SKM-1 treated with dmso at 0.1 percent for 144 hours (cell line): ENCODE measurements around the gene EVI5.
"Not testable (repeated sequence)": the region's sequence is repeated elsewhere in the genome, so short reads cannot be mapped to it uniquely, and the experiment has no call there.

Source experiments
- DNase-seq: peaks from one replicate; lab custom pipeline; 2025; ENCODE audit not compliant: unreplicated experiment; lab: John Stamatoyannopoulos, UW

EVI5 gene

DNA sequence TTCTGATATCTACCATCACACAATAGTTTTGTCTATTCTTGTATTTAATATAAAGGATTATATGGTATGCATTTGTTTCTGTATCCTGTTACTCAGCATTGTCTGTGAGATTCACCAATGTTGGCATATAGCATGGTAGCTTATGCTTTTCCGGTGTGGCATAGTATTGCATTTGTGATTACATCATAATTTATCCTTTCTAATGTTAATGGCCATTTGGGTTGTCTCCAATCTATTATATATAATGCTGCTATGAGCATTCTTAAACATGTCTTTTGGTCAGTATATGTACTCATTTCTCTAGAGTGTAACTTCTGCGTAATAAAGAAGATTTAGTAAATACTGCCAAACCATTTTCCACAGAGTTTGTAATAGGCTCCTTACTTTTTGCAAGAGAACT lies 257.2 kb downstream of the EVI5 start:
- no peak for DNase-seq

DNA sequence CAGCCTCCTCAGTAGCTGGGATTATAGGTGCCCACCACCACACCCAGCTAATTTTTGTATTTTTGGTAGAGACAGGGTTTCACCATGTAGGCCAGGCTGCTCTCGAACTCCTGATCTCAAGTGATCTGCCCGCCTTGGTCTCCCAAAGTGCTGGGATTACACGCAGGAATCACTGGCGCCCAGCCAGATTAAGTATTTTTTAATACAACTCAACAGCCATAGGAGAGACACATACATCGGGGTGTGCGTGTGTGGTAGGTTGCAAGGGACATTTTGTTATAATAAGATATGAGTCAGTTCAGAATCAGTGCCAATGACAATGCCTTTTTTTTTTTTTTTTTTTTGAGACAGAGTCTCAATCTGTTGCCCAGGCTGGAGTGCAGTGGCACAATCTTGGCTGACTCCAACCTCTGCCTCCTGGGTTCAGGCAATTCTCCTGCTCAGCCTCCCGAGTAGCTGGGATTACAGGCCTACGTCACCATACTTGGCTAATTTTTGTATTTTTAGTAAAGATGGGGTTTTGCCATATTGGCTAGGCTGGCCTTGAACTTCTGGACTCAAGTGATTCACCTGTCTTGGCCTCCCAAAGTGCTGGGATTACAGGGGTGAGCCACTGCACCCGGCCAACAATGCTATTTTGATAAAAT lies 259.8 kb downstream of the EVI5 start:
- DNase-seq: not testable (repeated sequence)

DNA sequence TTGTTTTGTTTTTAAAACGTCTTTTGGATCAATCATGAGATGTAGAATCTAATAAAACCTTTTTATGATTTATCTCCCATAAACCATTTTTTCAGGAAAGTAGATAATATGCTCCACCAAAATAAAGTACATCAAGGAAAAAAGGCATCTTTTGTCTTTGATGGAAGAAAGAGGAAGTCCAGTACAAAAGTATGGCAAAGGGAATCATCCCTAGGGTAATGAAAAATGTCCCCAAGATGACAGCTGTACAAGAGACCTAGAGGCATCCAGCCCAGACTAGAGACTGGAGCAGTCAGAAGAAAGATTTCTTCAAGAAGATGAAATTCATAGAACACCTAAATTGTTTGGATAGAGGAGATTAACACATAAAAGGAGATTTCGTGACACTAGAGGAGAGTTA lies 265.9 kb downstream of the EVI5 start:
- no peak for DNase-seq

DNA sequence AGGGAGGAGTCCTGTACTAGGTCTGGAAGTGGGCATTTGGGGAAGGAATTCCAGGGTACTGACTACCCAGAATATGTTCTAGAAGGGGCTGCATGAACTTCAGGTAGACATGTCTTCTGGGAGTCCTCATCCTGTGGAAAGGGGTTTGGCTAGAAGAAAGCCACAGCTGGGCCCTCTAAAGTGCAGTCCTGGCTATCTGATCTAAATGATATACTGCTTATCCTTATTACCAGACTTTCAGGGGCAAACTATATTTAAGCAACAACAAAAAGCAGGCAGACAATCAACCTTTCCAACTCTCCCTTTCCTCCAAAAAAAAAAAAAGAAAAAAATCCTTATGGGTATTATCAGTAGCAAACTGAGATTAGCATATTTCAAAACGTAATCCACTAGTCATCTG lies 268.3 kb downstream of the EVI5 start:
- DNase-seq: no peak

DNA sequence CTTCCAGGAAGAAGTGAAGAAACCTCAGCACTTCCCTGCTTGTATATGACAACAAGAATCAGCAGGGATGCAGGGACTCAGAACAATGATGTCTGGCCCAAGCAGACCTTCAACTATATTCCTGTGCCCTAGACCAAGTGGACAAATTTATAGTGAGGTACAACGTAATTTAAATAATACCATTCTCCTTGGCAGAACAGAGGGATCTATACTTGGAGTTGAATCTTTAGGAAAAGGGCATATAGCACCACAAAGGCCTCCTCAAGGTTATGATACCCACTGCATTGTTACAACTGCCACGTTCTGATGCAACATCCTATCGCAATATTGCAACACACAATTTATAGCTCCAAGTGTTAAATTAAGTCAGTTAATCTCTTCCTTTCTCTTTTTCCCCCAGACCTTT lies 269.1 kb downstream of the EVI5 start:
- peak; percentile 8 for DNase-seq

DNA sequence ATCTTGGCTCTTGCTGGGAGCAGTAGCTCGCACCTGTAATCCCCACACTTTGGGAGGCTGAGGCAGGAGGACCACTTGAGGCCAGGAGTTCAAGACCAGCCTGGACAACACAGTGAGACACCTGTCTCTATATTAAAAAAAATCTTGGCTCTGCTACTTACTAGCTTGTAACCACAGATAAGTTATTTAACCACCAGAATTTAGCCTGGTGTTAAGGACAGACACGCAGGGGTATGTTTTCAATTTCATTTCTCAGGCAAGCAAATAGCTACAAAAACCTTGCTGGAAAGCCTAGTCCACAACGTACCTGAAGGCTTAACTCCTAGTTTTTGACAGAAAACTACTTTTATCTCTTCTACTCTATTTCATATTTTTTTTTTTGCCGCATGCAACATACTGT lies 273.4 kb downstream of the EVI5 start:
- no peak for DNase-seq

DNA sequence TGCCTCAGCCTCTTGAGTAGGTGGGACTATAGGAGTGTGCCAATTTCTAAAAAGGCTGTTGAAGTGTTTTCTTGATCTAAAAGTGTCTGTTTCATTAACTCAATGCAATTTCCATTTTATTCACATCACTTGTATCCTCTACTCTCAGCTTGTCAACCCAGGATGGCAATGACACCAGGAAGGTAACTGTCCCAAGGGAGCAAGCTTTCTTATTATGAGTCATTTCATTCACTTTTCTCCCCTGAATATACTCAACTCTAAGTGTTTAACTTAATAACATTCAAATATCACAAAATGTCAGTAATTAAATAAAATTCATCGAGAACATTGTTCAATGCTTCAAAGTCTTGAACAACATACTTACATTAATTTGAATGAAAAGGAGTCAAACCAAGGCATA lies 275.3 kb downstream of the EVI5 start:
- DNase-seq: no peak

DNA sequence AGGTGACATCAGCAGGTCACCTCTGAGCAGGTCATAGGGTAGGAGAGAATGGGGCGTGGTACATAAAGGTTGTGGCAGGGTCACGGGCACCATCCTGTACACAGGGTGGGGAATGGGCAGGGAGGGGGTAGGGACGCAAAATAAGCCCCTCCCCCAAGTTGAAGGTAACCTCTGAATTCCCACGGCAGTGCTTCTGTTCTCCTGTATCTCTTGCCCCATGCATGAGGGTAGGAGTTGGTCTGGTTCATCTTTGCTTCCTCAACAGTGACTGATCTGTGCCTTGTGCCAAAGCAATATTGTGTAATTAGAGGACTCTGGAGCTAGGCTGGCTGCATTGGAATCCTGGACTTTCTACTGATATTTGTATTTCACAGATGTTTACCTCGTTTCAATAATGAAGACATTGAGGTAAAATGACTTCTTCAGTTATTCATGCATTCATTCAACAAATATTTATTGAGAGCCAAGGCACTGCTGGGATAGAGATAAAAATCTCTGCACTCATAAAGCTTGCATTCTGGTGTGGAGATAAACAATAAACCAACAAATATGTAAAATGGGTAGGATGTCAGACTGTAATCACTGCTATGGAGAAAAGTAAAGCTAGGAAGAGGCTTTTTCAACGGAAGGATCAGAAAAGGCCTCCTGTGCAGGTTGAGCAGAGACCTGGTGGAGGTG lies 279.8 kb downstream of the EVI5 start:
- DNase-seq: no peak

DNA sequence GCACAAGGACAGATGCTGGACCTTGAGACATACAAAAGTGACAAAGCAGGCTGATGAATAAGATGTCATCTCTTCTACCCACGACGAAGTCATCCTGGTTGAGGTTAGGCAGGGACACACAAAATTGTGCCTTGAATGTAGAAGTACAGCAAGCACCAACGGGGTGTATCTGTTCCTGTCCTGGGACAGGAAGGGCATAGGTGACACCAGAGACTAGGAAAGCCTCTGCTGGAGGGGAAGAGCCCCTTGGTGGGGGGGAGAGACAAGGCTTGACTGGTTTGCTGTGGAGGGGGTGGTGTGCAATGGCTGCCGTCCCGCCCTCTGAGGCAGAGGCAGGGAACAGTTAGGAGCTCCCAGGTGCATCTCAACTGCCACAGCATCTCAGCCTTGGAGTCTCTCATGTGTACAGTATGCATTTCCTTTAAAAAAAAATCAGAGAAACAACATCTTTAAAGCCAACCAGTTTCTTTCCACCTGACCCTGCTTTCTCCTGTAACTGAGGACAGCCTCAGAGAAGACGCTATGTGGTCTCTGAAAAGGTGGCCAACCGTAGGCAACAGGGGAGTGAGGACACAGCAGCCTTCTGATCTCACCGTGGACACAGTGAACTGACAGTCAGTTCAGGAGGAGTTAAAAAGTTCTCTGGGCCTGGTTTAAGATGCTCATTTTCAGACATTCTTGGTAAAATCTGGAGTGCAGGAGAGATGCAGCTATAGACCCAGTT lies 280.5 kb downstream of the EVI5 start:
- no peak for DNase-seq

DNA sequence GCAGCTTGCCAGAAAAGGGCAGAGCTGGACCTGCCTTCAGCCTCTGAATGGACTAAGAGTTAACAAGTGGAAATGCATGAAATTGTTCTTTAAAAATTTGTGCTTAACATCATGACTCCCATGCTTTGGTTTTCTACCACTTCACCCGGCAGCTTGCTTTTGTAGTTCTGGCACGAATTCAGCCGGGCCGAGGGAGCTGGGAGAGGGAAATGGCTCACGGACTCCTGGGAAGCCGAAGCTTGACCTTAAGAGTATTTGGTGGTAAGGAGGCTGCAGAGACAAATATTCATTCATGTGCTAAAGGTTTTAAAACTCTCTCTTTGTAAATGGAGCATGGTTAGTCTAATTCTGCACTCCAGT lies 281.0 kb downstream of the EVI5 start:
- no peak for DNase-seq

DNA sequence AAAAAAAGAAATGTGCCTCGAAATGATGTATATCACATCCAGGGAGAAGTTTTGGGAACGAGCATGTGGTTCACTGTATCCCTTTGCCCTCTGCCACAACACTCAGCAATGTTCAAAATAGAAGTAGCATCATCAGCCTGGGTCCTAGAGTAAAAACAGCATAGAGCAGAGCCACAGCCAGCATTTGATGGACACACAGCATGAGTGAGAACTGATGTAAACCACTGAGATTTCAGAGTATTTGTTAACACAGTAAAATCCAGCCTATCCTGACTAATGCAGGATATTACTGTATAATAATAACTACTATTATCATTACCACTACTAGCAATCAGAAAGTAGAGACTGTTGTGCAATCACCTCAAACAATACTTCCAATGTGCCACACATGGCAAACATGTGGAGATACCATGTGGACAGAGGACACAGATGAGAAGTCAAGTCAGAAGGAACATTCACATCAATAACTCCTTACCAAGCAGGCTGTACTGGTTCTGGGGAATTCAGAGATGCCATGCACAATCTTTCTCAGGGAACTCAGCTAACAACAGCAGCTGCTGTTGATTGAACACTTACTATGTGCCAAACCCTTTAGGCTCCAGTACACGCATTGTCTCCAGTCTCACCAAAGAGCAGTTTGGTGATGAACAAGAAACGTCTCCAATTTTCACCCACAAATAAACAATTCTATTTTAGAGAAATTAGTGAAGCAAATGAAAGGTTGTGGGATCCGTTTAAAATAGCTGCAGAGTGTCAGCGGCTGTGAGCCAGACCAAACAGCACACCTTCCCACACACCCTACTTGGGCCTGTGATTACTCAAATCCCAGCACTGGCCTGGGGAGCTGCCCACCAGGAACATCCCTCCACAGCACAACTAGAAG lies 281.6 kb downstream of the EVI5 start:
- no peak for DNase-seq

DNA sequence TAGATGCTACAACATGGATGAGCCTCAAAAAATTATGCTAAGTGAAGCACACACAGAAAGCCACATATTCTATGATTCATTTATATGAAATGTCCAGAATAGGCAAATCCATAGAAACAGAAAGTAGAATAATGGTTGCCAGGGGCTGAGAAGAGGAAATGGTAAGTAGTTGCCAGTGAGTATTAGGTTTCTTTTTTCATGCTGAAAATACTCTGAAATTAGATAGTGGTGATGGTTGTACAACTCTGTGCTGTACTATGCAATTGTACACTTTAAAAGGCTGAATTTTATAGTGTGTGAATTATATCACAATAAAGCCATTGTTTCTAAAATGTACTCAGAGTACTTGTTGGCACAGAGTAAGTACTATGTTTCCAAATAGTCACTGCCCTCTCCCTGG lies 282.7 kb downstream of the EVI5 start:
- no peak for DNase-seq

DNA sequence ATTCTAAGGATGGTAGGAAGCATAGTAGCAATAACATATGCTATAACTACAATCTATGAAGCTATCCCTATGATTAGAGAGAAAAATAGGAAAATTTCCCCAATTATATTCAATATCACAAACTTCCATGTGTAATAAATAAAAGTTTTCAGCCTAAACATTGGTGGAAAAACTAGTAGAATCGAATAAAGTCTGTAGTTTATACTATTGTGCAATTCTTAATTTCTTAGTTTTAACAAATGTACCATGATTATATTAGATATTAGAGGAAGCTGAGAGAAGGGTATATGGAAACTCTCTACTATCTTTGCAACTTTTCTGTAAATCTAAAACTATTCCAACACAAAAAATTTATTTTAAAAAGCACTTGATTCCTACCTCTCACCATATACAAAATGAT lies 284.4 kb downstream of the EVI5 start:
- no peak for DNase-seq

DNA sequence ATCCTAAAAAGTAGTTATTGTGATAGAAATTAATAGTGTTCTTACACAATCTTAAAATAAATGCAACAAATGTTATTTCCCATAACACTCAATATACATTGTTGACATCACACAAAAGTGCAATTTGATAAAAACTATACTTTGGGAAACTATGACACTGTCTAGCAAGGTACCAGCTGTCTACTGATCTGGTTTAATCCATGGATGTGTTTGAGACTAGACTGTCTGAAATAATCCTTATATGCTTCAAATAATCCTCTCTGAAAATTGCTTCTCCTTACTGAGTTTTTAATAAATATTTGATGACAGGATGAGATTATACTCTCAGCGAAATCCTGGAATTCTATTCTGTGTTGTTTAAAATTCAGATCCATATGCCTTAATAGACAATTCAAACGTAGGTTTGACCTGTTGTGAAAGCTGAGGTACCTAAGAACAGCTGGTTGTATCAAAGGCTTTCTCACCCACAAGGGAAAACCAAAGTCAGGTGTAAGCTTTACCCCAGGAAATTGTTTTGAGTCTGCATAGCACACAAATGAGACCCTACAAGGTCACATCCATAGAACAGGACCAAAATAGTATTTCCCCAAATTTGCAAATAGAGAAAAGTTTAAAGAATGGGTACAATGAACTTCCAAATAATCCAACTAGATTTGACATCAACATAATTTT lies 289.4 kb downstream of the EVI5 start:
- no peak for DNase-seq

DNA sequence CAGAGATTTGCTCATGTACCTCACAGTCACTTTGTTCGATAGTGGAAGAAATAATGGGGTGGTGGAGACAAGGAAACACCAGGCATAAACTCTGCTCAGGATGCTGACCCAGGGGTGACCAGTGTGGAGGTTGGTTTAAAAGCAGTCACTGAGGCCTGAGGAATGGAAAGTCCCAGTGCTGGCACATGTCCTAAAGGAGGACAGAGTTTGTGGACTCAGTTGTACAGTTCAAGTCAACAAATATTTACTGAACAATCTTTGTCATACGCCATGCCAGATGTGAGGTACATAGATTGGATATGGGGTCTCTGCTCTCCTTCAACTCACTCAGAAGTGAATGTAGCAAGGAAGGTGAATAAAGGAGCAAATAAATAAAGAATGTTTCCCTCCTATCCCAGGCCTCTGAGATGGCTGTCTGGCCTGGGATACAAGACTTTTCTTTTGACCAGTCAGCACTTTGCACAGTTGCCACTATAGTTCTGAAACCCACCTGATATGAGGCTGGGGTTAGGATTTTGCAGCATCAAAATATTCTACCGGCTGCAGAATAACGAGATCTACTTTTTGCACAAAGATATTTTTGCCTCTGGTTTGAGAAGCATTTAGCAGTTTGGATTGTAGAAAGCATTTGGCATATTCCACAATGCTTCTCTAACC lies 290.3 kb downstream of the EVI5 start:
- DNase-seq: no peak

DNA sequence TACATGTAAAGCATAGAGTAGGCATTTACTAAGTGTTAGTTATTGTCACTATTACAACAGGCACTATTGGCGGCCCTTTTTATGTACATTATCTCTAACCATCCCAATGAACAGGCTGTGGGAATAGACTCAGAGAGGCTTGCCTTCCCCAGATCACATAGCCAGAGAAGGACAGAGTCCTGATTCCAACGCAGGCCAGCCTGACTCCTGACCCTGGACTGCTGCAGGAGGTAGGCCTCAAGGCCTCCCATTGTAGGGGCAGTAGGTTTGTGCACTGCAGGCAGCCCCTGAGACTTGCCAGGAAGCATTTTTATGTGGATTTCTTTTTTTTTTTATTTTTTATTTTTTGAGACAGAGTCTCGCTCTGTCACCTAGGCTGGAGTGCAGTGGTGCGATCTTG lies 291.8 kb downstream of the EVI5 start:
- DNase-seq: no peak

DNA sequence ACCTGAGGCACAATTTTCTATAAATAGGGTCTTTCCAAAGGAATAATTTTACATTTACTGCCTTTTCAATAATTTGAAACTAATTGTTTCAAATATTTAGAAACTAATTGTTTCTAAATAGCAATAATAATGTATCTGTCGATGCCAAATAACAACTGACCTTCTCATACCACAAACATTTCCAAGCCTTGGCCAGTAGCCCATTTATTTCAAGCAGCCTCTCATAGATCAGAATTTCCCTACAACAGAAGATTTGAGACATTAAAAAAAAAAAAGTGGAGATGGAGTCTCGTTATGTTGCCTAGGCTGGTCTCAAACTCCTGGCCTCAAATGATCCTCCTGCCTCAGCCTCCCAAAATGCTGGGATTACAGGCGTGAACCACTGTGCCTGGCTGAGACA lies 296.1 kb downstream of the EVI5 start:
- DNase-seq: no peak

DNA sequence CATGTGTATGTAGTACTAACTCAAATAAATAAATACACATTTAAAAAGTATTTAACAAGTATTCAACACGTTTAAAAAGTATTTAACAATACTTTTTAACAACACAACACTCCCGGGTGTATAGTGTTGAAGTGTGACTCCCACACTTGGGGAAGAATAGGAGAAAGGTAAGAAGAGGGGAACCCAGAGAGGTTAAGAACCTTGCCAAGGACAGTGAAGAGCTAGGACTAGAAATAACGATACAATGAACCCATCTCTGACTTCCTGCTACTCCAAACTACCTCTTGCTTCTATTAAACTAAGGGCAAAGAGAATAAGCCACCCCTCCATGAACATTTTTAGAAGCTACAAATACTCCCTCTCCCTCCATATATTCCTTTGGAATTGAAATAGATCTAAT lies 296.5 kb downstream of the EVI5 start:
- DNase-seq: no peak

DNA sequence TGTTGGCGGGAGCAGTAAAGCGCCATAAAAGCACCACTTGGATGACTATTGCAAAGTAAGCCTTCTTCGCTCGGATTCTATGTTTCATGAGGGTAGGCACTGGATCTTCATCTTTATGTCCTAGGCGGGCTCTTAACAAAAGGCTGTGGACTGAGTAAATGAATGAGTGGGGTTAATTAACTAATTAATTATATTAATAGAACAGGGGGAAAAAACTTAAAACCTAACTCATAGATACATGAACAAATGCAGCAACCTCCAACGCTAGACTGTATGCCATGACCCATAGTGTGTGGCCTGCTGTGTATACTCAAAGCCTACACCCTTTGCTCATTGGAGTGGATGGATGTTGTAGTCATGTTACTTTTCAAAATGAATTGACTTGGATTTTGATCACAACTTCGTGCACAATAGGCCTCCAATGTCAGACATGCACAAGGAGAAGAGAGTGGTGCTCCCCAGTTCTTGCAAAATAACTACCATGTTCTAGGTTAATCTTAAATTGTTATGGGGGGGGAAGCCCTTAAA lies 297.8 kb downstream of the EVI5 start:
- DNase-seq: no peak
